GM19043 (cell line): ENCODE measurements around the gene TNIP1.

Experiments used
- ATAC-seq: cut with Tn5 transposase; IDR thresholded peaks from one replicate; pipeline ENCODE4 v1.9.1; 2021; ENCODE audit warnings: low read depth; ENCODE audit not compliant: unreplicated experiment

The TNIP1 gene

GRCh38 chr5:151085517-151086041, 4.7 kb upstream of the TNIP1 start:
- ATAC-seq, result no peak

GRCh38 chr5:151084363-151084762, 3.5 kb upstream of the TNIP1 start:
- ATAC-seq, result no peak

- ATAC-seq, result no peak
Measured at GRCh38 chr5:151083081-151083676, 2.3 kb upstream of the TNIP1 start.

GRCh38 chr5:151082282-151082902, 1.6 kb upstream of the TNIP1 start:
- ATAC-seq, result no peak

- ATAC-seq, result no peak
Measured at GRCh38 chr5:151081431-151082281, 822 bp upstream of the TNIP1 start.

GRCh38 chr5:151079838-151080612, 809 bp downstream of the TNIP1 start:
- no peak for ATAC-seq

GRCh38 chr5:151078490-151079262, 2.2 kb downstream of the TNIP1 start:
- ATAC-seq, result peak; percentile 56

- ATAC-seq, result no peak
Measured at GRCh38 chr5:151077967-151078366, 2.9 kb downstream of the TNIP1 start.

- no peak for ATAC-seq
Measured at GRCh38 chr5:151077419-151077818, 3.4 kb downstream of the TNIP1 start.

- no peak for ATAC-seq
Measured at GRCh38 chr5:151076616-151077015, 4.2 kb downstream of the TNIP1 start.

- no peak for ATAC-seq
Measured at GRCh38 chr5:151075698-151076331, 5.0 kb downstream of the TNIP1 start.

- ATAC-seq, result no peak
Measured at GRCh38 chr5:151074557-151074956, 6.3 kb downstream of the TNIP1 start.

- ATAC-seq, result no peak
Measured at GRCh38 chr5:151073280-151073679, 7.6 kb downstream of the TNIP1 start.

- no peak for ATAC-seq
Measured at GRCh38 chr5:151072630-151073025, 8.2 kb downstream of the TNIP1 start.

GRCh38 chr5:151071848-151072629, 8.8 kb downstream of the TNIP1 start:
- ATAC-seq, result no peak

GRCh38 chr5:151071021-151071420, 9.8 kb downstream of the TNIP1 start:
- no peak for ATAC-seq

GRCh38 chr5:151070449-151070848, 10.4 kb downstream of the TNIP1 start:
- ATAC-seq, result no peak

GRCh38 chr5:151068433-151069197, 12.2 kb downstream of the TNIP1 start:
- ATAC-seq, result peak; percentile 56
